Measurements from ENCODE around the gene RXRA.
A peak's percentile ranks its signal among the peaks of the same experiment; 100 is the strongest.

Gene RXRA

GRCh38 chr9:134399435-134400056 lies 73.3 kb downstream of the RXRA start:
- peak; percentile 64 for TF ChIP-seq SETDB1 (IDR thresholded peaks at IDR 0.05; ENCODE audit: insufficient read length, low read length)
- 0 out of 2 replicates have a peak, but pooled peaks have one; percentile 26 for TF ChIP-seq CTCF (tag by site-specific recombination; IDR thresholded peaks at IDR 0.05)
- TF ChIP-seq TRIM28 (IDR thresholded peaks at IDR 0.05; ENCODE audit: borderline replicate concordance, low read length) = peak; percentile 41; the same call in 1 of the 2 replicates
- TF ChIP-seq ZNF830 (tag by site-specific recombination; IDR thresholded peaks at IDR 0.05; ENCODE audit: low read depth) = no peak
- TF ChIP-seq ZNF169 (tag by site-specific recombination; IDR thresholded peaks at IDR 0.05) = no peak
- no peak for TF ChIP-seq ZNF792 (tag by site-specific recombination; IDR thresholded peaks at IDR 0.05)
- no peak for TF ChIP-seq ZNF433 (tag by site-specific recombination; IDR thresholded peaks at IDR 0.05; ENCODE audit: low read depth)
- no peak for TF ChIP-seq ZNF121 (tag by site-specific recombination; IDR thresholded peaks at IDR 0.05)
- TF ChIP-seq ZNF37A (tag by site-specific recombination; IDR thresholded peaks at IDR 0.05) = no peak
- no peak for TF ChIP-seq ZNF350 (tag by site-specific recombination; IDR thresholded peaks at IDR 0.05)
- no peak for TF ChIP-seq INSM2 (tag by site-specific recombination; IDR thresholded peaks at IDR 0.05)
- TF ChIP-seq TCF7L2 (IDR thresholded peaks at IDR 0.05; ENCODE audit: borderline replicate concordance, low read depth, low read length) = no peak
- TF ChIP-seq ZNF585B (tag by site-specific recombination; IDR thresholded peaks at IDR 0.05) = no peak
- TF ChIP-seq ZNF791 (tag by site-specific recombination; IDR thresholded peaks at IDR 0.05) = no peak
- TF ChIP-seq ZNF174 (tag by site-specific recombination; IDR thresholded peaks at IDR 0.05) = no peak
- TF ChIP-seq ZBTB7A (tag by site-specific recombination; IDR thresholded peaks at IDR 0.05; ENCODE audit: low read depth) = no peak
- no peak for TF ChIP-seq OVOL3 (tag by site-specific recombination; IDR thresholded peaks at IDR 0.05)
- Histone ChIP-seq H3K27ac (ENCODE audit: extremely low read depth, low read depth, low read length) (no peak overlapping the region), H3K4me1 (ENCODE audit: control insufficient read depth, insufficient read depth, low read length) (no peaks in the 10 kb centered on the region), H3K9me3 (ENCODE audit: control insufficient read depth, insufficient read depth, low read depth, low read length) (no peaks in the 10 kb centered on the region), H3K36me3 (ENCODE audit: control insufficient read depth in 2 of 2, insufficient read depth in 1 of 2, low read length in 2 of 2) (no peaks in the 10 kb centered on the region), H3K4me3 (ENCODE audit: low read depth, low read length) (no peak overlapping the region)
- CTCF ChIA-PET = interaction anchor here (0.7 to 2.3 kb wide), 4 partner anchors 14 to 229 kb away, joined by 3 to 6 read pairs (median 4); no protein-coding TSS in a partner anchor
- POLR2A ChIA-PET = no interaction called here

- ChIA-PET POLR2A (no interaction called here), CTCF (interaction anchor here (0.8 to 1.7 kb wide), 2 partner anchors 18 to 22 kb away, joined by 3 to 5 read pairs; no protein-coding TSS in a partner anchor)
- Histone ChIP-seq H3K4me3 (ENCODE audit: low read depth, low read length) (no peak overlapping the region), H3K27ac (ENCODE audit: extremely low read depth, low read depth, low read length) (no peak overlapping the region), H3K36me3 (ENCODE audit: control insufficient read depth in 2 of 2, insufficient read depth in 1 of 2, low read length in 2 of 2) (no peaks in the 10 kb centered on the region), H3K4me1 (ENCODE audit: control insufficient read depth, insufficient read depth, low read length) (no peaks in the 10 kb centered on the region), H3K9me3 (ENCODE audit: control insufficient read depth, insufficient read depth, low read depth, low read length) (no peaks in the 10 kb centered on the region)
- TF ChIP-seq ZNF548 (tag by site-specific recombination; IDR thresholded peaks at IDR 0.05) (no peak), ZNF23 (tag by site-specific recombination; IDR thresholded peaks at IDR 0.05; ENCODE audit: borderline replicate concordance) (no peak), ZNF223 (tag by site-specific recombination; IDR thresholded peaks at IDR 0.05) (no peak), ZNF16 (tag by site-specific recombination; IDR thresholded peaks at IDR 0.05; ENCODE audit: low read depth) (no peak), TCF7L2 (IDR thresholded peaks at IDR 0.05; ENCODE audit: borderline replicate concordance, low read depth, low read length) (no peak), ZNF692 (tag by site-specific recombination; IDR thresholded peaks at IDR 0.05) (no peak), ZNF26 (tag by site-specific recombination; IDR thresholded peaks at IDR 0.05) (no peak), ZNF184 (tag by site-specific recombination; IDR thresholded peaks at IDR 0.05) (no peak), ZNF239 (tag by site-specific recombination; IDR thresholded peaks at IDR 0.05) (no peak), REPIN1 (tag by site-specific recombination; IDR thresholded peaks at IDR 0.05; ENCODE audit: low read depth) (no peak), ZNF423 (tag by site-specific recombination; IDR thresholded peaks at IDR 0.05) (no peak), ZBTB7A (tag by site-specific recombination; IDR thresholded peaks at IDR 0.05; ENCODE audit: low read depth) (no peak), ZNF658 (tag by site-specific recombination; IDR thresholded peaks at IDR 0.05) (no peak)
Measured at GRCh38 chr9:134400283-134400682, 74.0 kb downstream of the RXRA start.

All from HEK293 (cell line).